Renal cortex interstitium (tissue), 11 donors: ENCODE measurements around the gene NEK6. TPM values are rescaled to one million over a fixed set of nuclear protein-coding genes. Genes with fewer than 3 reads are reported as not detected.

Source experiments
- DNase-seq, 11 donors: peaks; one replicate each; pipeline ENCODE4 v3.0.0-alpha.2; 2013; ENCODE audit warnings: low read depth in 9 of 11, low spot score in 4 of 11; ENCODE audit errors: extremely low read depth in 1 of 11
- polyA plus RNA-seq, 3 donors: library from polyadenylated mRNA; unstranded; fragments of 120-200 nt; gene quantifications; one replicate each; pipeline ENCODE4 v1.2.1, GENCODE V29; 2013; ENCODE audit not compliant: insufficient read length in 3 of 3

Gene NEK6
- polyA plus RNA-seq, 3 donors, result 28.1 to 34.1 (median 28.5) TPM

- no peak for DNase-seq
These were observed 2.5 kb upstream of the NEK6 start for GRCh38 chr9:124255222-124255621.

- DNase-seq, result no peak
These were observed 1.2 kb upstream of the NEK6 start for GRCh38 chr9:124256517-124257069.

- no peak for DNase-seq
These were observed 492 bp upstream of the NEK6 start for GRCh38 chr9:124257070-124257843.

- no peak for DNase-seq
These were observed 933 bp downstream of the NEK6 start for GRCh38 chr9:124258607-124259157.

- no peak for DNase-seq
These were observed 1.5 kb downstream of the NEK6 start for GRCh38 chr9:124259158-124259808.

- no peak for DNase-seq
These were observed 3.2 kb downstream of the NEK6 start for GRCh38 chr9:124260769-124261603.

- DNase-seq, result no peak
These were observed 4.2 kb downstream of the NEK6 start for GRCh38 chr9:124261736-124262648.

- no peak for DNase-seq
These were observed 4.9 kb downstream of the NEK6 start for GRCh38 chr9:124262649-124262972.

GRCh38 chr9:124263213-124263612, 5.5 kb downstream of the NEK6 start:
- no peak for DNase-seq

- DNase-seq, result no peak
These were observed 6.2 kb downstream of the NEK6 start for GRCh38 chr9:124263800-124264426.

- no peak for DNase-seq
These were observed 7.1 kb downstream of the NEK6 start for GRCh38 chr9:124264823-124265233.

GRCh38 chr9:124265551-124265950, 7.8 kb downstream of the NEK6 start:
- no peak for DNase-seq

- DNase-seq, result no peak
These were observed 8.5 kb downstream of the NEK6 start for GRCh38 chr9:124266139-124266825.

GRCh38 chr9:124266826-124267201, 9.1 kb downstream of the NEK6 start:
- DNase-seq, result no peak

- no peak for DNase-seq
These were observed 9.6 kb downstream of the NEK6 start for GRCh38 chr9:124267271-124267807.

GRCh38 chr9:124268248-124268647, 10.5 kb downstream of the NEK6 start:
- no peak for DNase-seq

GRCh38 chr9:124268661-124269060, 10.9 kb downstream of the NEK6 start:
- DNase-seq, result no peak
